Fibroblast of lung (primary cell): Measurements from ENCODE around the gene RAB34. TPM values are rescaled to one million over a fixed set of nuclear protein-coding genes. Genes with fewer than 3 reads are reported as not detected.

ENCODE experiments used
- DNase-seq, 2 donors: peaks; one replicate each; pipeline versions ENCODE4 v3.0.0 to v3.0.0-alpha.2; 2010; ENCODE audit warnings: low read depth in 2 of 2
- H2AFZ ChIP-seq: 2 replicates; pipeline ENCODE4 v1.5.1; 2012; ENCODE audit warnings: low read length, control low read depth, inconsistent platforms
- H3K27ac ChIP-seq: 2 replicates; pipeline ENCODE4 v1.5.1; 2011; ENCODE audit warnings: low read length, control low read depth; ENCODE audit not compliant: insufficient read depth
- H3K27me3 ChIP-seq: 2 replicates; pipeline ENCODE4 v1.5.1; 2011; ENCODE audit warnings: mild to moderate bottlenecking, low read length; ENCODE audit not compliant: control insufficient read depth, insufficient read depth
- H3K36me3 ChIP-seq: 2 replicates; pipeline ENCODE4 v1.5.1; 2011; ENCODE audit warnings: low read length; ENCODE audit not compliant: control insufficient read depth, insufficient read depth
- H3K4me1 ChIP-seq: 2 replicates; pipeline ENCODE4 v1.5.1; 2011; ENCODE audit warnings: low read length; ENCODE audit not compliant: control insufficient read depth, insufficient read depth; ENCODE audit errors: extremely low read depth
- H3K4me2 ChIP-seq: 2 replicates; pipeline ENCODE4 v1.5.1; 2011; ENCODE audit warnings: low read length, control low read depth; ENCODE audit not compliant: insufficient read depth; ENCODE audit errors: extremely low read depth
- H3K4me3 ChIP-seq, 4 experiments: fragments of 200-600 bp in 1 of 4; sonication (generic) in 1 of 4; replicated peaks in 1 of 4; 2 replicates each; pipeline ENCODE4 v1.5.1; 2011 to 2016; ENCODE audit warnings: low read length in 4 of 4, low read depth in 3 of 4, mild to moderate bottlenecking in 3 of 4, control low read depth in 2 of 4, inconsistent platforms in 1 of 4, mixed read lengths in 1 of 4; ENCODE audit not compliant: insufficient read depth in 1 of 4; ENCODE audit errors: control extremely low read depth in 1 of 4
- H3K79me2 ChIP-seq: 2 replicates; pipeline ENCODE4 v1.5.1; 2012; ENCODE audit warnings: mild to moderate bottlenecking, low read length, inconsistent platforms; ENCODE audit not compliant: control insufficient read depth, insufficient read depth
- H3K9ac ChIP-seq: 2 replicates; pipeline ENCODE4 v1.5.1; 2011; ENCODE audit warnings: mild to moderate bottlenecking, low read length, control low read depth; ENCODE audit not compliant: insufficient read depth
- H3K9me3 ChIP-seq: 2 replicates; pipeline ENCODE4 v1.5.1; 2012; ENCODE audit warnings: low read depth, low read length; ENCODE audit not compliant: control insufficient read depth, insufficient read depth
- H4K20me1 ChIP-seq: 2 replicates; pipeline ENCODE4 v1.5.1; 2011; ENCODE audit warnings: low read length; ENCODE audit not compliant: control insufficient read depth, insufficient read depth; ENCODE audit errors: extremely low read depth
- EZH2 ChIP-seq: IDR thresholded peaks from 2 replicates; pipeline ENCODE4 v1.5.1; 2012; ENCODE audit warnings: low read length, control low read depth, mild to moderate bottlenecking; ENCODE audit errors: missing control alignments
- polyA plus RNA-seq, 2 donors: library from polyadenylated mRNA; depleted of rRNA in 1 of 2; stranded (reverse) in 1 of 2; unstranded in 1 of 2; fragments of >200 nt; gene quantifications; 2 replicates each; pipeline ENCODE4 v1.2.1, GENCODE V29; 2011 to 2012; ENCODE audit warnings: missing spikeins in 1 of 2
- total RNA-seq: library from RNA; depleted of rRNA; stranded (reverse); fragments of >200 nt; gene quantifications from 2 replicates; pipeline ENCODE4 v1.2.1, GENCODE V29; 2014
- TF ChIP-seq, protein P1 (sequence below), 2 donors: IDR thresholded peaks in 1 of 2; conservative IDR thresholded peaks in 1 of 2; 1 replicate in 1 of 2; 2 replicates in 1 of 2; pipeline ENCODE4 v1.5.1; 2011 to 2012; ENCODE audit warnings: low read length in 2 of 2, control low read depth in 1 of 2, inconsistent platforms in 1 of 2, low read depth in 1 of 2, mild to moderate bottlenecking in 1 of 2

RAB34 gene
- total and polyA plus RNA-seq, 2 donors (not counting 1 experiment from before 2014, with no cell fraction given) = 174 to 287 TPM

GRCh38 chr17:28741358-28742349, 24.0 kb upstream of the RAB34 start:
- Histone ChIP-seq H3K79me2 (peaks cover 24% of the 10 kb centered on the region), H3K4me3 (no peak overlapping the region), H3K36me3 (no peaks in the 10 kb centered on the region), H2AFZ (no peak overlapping the region), H3K4me1 (peaks cover 9% of the 10 kb centered on the region), H3K27ac (no peak overlapping the region), H3K4me2 (no peak overlapping the region), H3K9me3 (no peaks in the 10 kb centered on the region), H3K27me3 (no peaks in the 10 kb centered on the region), H3K9ac (no peak overlapping the region), H4K20me1 (no peaks in the 10 kb centered on the region)
- TF ChIP-seq, protein P1, sequence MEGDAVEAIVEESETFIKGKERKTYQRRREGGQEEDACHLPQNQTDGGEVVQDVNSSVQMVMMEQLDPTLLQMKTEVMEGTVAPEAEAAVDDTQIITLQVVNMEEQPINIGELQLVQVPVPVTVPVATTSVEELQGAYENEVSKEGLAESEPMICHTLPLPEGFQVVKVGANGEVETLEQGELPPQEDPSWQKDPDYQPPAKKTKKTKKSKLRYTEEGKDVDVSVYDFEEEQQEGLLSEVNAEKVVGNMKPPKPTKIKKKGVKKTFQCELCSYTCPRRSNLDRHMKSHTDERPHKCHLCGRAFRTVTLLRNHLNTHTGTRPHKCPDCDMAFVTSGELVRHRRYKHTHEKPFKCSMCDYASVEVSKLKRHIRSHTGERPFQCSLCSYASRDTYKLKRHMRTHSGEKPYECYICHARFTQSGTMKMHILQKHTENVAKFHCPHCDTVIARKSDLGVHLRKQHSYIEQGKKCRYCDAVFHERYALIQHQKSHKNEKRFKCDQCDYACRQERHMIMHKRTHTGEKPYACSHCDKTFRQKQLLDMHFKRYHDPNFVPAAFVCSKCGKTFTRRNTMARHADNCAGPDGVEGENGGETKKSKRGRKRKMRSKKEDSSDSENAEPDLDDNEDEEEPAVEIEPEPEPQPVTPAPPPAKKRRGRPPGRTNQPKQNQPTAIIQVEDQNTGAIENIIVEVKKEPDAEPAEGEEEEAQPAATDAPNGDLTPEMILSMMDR (conservative IDR thresholded peaks at IDR 0.05 in 1 of 2, IDR thresholded peaks at IDR 0.05 in 1 of 2; ENCODE audit: low read depth in 1 of 2, low read length in 2 of 2) = no peak
- TF ChIP-seq EZH2 = no peak
- DNase-seq = no peak

- TF ChIP-seq, protein P1 (conservative IDR thresholded peaks at IDR 0.05 in 1 of 2, IDR thresholded peaks at IDR 0.05 in 1 of 2; ENCODE audit: low read depth in 1 of 2, low read length in 2 of 2) = no peak
- TF ChIP-seq EZH2 = no peak
- Histone ChIP-seq H3K79me2 (peaks cover 15% of the 10 kb centered on the region), H3K27me3 (no peaks in the 10 kb centered on the region), H3K27ac (no peak overlapping the region), H3K4me3 (no peak overlapping the region), H2AFZ (no peak overlapping the region), H3K36me3 (no peaks in the 10 kb centered on the region), H3K4me1 (peaks cover 2% of the 10 kb centered on the region), H3K4me2 (no peak overlapping the region), H3K9me3 (no peaks in the 10 kb centered on the region), H3K9ac (no peak overlapping the region), H4K20me1 (no peaks in the 10 kb centered on the region)
- DNase-seq = no peak
These were observed 23.0 kb upstream of the RAB34 start for GRCh38 chr17:28740406-28741357.
